ENCODE measurements around the gene PIK3AP1. TPM values are rescaled to one million over a fixed set of nuclear protein-coding genes. Genes with fewer than 3 reads are reported as not detected.

PIK3AP1 gene
- total and polyA plus RNA-seq, 10 of the 15 experiments (the other 5 are each of a cell fraction or from before 2014, with no cell fraction given): 26.2 to 306 (median 119) TPM

DNA sequence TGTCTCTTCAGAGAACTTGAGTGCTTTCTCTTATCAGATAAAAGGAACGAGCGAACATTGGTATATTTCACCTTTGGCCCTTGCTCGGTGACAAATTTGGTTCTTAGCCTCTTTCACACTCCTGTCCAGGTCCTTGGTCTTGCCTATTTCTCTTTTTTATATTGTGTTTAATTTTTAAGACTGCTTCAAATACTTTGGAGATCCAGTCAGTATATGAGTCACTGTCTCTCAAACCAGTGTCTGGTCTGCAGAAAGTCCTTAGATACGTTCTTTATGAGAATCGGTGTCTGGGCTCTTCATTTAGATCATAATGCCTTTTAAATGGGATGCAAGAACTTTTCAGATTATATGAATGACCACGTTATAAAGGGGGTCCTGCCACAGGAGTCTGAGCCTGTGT, 55.0 kb downstream of the PIK3AP1 start (continued):
- TF ChIP-seq, protein P1, sequence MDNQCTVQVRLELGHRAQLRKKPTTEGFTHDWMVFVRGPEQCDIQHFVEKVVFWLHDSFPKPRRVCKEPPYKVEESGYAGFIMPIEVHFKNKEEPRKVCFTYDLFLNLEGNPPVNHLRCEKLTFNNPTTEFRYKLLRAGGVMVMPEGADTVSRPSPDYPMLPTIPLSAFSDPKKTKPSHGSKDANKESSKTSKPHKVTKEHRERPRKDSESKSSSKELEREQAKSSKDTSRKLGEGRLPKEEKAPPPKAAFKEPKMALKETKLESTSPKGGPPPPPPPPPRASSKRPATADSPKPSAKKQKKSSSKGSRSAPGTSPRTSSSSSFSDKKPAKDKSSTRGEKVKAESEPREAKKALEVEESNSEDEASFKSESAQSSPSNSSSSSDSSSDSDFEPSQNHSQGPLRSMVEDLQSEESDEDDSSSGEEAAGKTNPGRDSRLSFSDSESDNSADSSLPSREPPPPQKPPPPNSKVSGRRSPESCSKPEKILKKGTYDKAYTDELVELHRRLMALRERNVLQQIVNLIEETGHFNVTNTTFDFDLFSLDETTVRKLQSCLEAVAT (IDR thresholded peaks at IDR 0.05): no peak
- TF ChIP-seq, protein P2, sequence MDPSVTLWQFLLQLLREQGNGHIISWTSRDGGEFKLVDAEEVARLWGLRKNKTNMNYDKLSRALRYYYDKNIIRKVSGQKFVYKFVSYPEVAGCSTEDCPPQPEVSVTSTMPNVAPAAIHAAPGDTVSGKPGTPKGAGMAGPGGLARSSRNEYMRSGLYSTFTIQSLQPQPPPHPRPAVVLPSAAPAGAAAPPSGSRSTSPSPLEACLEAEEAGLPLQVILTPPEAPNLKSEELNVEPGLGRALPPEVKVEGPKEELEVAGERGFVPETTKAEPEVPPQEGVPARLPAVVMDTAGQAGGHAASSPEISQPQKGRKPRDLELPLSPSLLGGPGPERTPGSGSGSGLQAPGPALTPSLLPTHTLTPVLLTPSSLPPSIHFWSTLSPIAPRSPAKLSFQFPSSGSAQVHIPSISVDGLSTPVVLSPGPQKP (IDR thresholded peaks at IDR 0.05; ENCODE audit: low read depth, low read length): no peak

DNA sequence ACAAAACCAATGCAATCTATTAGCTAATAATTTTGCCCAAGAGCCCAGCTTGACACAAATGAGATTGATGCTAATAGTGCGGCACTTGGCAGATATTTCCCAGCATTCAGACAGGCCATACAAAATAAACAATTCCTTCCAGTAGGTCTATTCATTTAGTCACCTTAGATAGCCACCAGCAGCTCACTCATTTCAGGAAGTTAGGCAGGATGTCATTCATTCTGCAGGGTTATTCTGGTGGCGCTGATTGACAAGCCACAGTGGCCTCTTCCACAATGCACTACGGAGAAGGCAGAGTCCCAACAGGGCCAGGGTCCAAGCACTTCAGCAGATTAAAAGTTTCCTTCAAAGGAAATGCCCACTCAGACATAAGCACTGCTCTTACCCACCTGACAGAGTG, 55.8 kb downstream of the PIK3AP1 start:
- in situ Hi-C loops (cut with MboI) (no loop called here), intact Hi-C loops (cut with micrococcal nuclease; ENCODE audit: unreplicated experiment) (no loop called here)
- H3K36me3 ChIP-seq (ENCODE audit: control insufficient read depth in 2 of 2, insufficient read depth in 2 of 2, low read length in 1 of 2): peaks cover 4 to 13% of the 10 kb centered on the region in 2 experiments; a peak in 3 of 4 replicates
- H4K20me1 ChIP-seq (ENCODE audit: control insufficient read depth, insufficient read depth): peaks cover 3% of the 10 kb centered on the region; the same call in 1 of the 2 replicates
- ATAC-seq (peak; percentile 58), DNase-seq (ENCODE audit: low read depth, low spot score) (no peak), FAIRE-seq (no peak)
- no TSS peak for BruUV-seq (replicated peaks)
- H3K4me2 ChIP-seq (ENCODE audit: control insufficient read depth, insufficient read depth): no peak overlapping the region
- H3K27ac ChIP-seq (ENCODE audit: control insufficient read depth, insufficient read depth): no peak overlapping the region
- WGBS (ENCODE audit: insufficient coverage, insufficient replicate concordance, low lambda C conversion rate, missing lambda C conversion rate): 16% methylated on average over 3 of the region's 3 CpGs
- ChIA-PET SMC1A (ENCODE audit: uncharacterized antibody, unreplicated experiment) (interaction anchor here (0.6 to 2.3 kb wide), 10 partner anchors 8 to 157 kb away, joined by 3 to 13 read pairs (median 4); no protein-coding TSS in a partner anchor), RAD21 (ENCODE audit: unreplicated experiment) (interaction anchor here (1.0 to 1.7 kb wide), 4 partner anchors 8 to 31 kb away, joined by 3 to 6 read pairs (median 3); no protein-coding TSS in a partner anchor), POLR2A (interaction anchor here (1.2 to 2.2 kb wide), 2 partner anchors 10 to 12 kb away, joined by 3 to 14 read pairs; no protein-coding TSS in a partner anchor), CTCF (interaction anchor here (0.7 to 1.7 kb wide), 5 partner anchors 8 to 44 kb away, joined by 3 to 6 read pairs (median 4); no protein-coding TSS in a partner anchor)
- H3K4me3 ChIP-seq: no peak overlapping the region; the same call in 1 of the 2 replicates
- H3K9me3 ChIP-seq (replicated peaks; ENCODE audit: control insufficient read depth, insufficient read depth, low read length): no peaks in the 10 kb centered on the region; the same call in 2 of the 3 replicates
- no peak overlapping the region for H2AFZ ChIP-seq (ENCODE audit: control insufficient read depth, low read depth, low read length)
- H3K27me3 ChIP-seq (replicated peaks in 1 of 2; ENCODE audit: control insufficient read depth in 2 of 2, insufficient read depth in 2 of 2, low read length in 1 of 2): no peaks in the 10 kb centered on the region
- peaks cover 48% of the 10 kb centered on the region for H3K79me2 ChIP-seq (ENCODE audit: control insufficient read depth, insufficient read depth, low read length)
- no peak overlapping the region for H3K9ac ChIP-seq (ENCODE audit: control insufficient read depth, insufficient read depth, low read length)
- H3K4me1 ChIP-seq (ENCODE audit: control insufficient read depth, insufficient read depth, low read length): peaks cover 34% of the 10 kb centered on the region
- peak; percentile 49; the same call in 1 of the 2 replicates for TF ChIP-seq EED (IDR thresholded peaks at IDR 0.05; ENCODE audit: low read depth)
- TF ChIP-seq, protein P3, sequence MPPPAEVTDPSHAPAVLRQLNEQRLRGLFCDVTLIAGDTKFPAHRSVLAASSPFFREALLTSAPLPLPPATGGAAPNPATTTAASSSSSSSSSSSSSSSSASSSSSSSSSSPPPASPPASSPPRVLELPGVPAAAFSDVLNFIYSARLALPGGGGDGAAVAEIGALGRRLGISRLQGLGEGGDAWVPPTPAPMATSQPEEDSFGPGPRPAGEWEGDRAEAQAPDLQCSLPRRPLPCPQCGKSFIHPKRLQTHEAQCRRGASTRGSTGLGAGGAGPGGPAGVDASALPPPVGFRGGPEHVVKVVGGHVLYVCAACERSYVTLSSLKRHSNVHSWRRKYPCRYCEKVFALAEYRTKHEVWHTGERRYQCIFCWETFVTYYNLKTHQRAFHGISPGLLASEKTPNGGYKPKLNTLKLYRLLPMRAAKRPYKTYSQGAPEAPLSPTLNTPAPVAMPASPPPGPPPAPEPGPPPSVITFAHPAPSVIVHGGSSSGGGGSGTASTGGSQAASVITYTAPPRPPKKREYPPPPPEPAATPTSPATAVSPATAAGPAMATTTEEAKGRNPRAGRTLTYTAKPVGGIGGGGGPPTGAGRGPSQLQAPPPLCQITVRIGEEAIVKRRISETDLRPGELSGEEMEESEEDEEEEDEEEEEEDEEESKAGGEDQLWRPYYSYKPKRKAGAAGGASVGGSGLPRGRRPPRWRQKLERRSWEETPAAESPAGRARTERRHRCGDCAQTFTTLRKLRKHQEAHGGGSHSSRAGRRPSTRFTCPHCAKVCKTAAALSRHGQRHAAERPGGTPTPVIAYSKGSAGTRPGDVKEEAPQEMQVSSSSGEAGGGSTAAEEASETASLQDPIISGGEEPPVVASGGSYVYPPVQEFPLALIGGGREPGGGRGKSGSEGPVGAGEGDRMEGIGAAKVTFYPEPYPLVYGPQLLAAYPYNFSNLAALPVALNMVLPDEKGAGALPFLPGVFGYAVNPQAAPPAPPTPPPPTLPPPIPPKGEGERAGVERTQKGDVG (CRISPR knock-in tag; IDR thresholded peaks at IDR 0.05): no peak
- peak; percentile 58 for TF ChIP-seq JUNB (IDR thresholded peaks at IDR 0.05)
- no peak for TF ChIP-seq YY1 (IDR thresholded peaks at IDR 0.05; ENCODE audit: low read depth, low read length)
- TF ChIP-seq, protein P4, sequence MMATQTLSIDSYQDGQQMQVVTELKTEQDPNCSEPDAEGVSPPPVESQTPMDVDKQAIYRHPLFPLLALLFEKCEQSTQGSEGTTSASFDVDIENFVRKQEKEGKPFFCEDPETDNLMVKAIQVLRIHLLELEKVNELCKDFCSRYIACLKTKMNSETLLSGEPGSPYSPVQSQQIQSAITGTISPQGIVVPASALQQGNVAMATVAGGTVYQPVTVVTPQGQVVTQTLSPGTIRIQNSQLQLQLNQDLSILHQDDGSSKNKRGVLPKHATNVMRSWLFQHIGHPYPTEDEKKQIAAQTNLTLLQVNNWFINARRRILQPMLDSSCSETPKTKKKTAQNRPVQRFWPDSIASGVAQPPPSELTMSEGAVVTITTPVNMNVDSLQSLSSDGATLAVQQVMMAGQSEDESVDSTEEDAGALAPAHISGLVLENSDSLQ (IDR thresholded peaks at IDR 0.05): peak; percentile 88
- no peak for TF ChIP-seq RFX5 (IDR thresholded peaks at IDR 0.05; ENCODE audit: low read depth, low read length)
- no peak for TF ChIP-seq KDM1A (IDR thresholded peaks at IDR 0.05; ENCODE audit: borderline replicate concordance)
- TF ChIP-seq KAT2A (conservative IDR thresholded peaks at IDR 0.05; ENCODE audit: control insufficient read depth, low read depth, low read length): no peak
- TF ChIP-seq PAX5 (IDR thresholded peaks at IDR 0.05; ENCODE audit: borderline replicate concordance, low read depth, low read length): 0 out of 2 replicates have a peak, but pooled peaks have one; percentile 23
- TF ChIP-seq STAT1 (conservative IDR thresholded peaks at IDR 0.05): no peak
- no peak for TF ChIP-seq MTA3 (IDR thresholded peaks at IDR 0.05; ENCODE audit: borderline replicate concordance, low read length)
- no peak for TF ChIP-seq STAT3 (IDR thresholded peaks at IDR 0.05; ENCODE audit: low read depth, low read length)
- no peak for TF ChIP-seq SMC3 (IDR thresholded peaks at IDR 0.05; ENCODE audit: borderline replicate concordance, low read length)
- TF ChIP-seq SMAD5 (IDR thresholded peaks at IDR 0.05; ENCODE audit: low read depth): no peak
- 0 out of 2 replicates have a peak, but pooled peaks have one; percentile 37 for TF ChIP-seq IRF4 (IDR thresholded peaks at IDR 0.05; ENCODE audit: low read depth, low read length)

Measured in GM12878 (cell line).